Body of pancreas (tissue), 4 donors: Measurements from ENCODE around the gene MMP24OS. TPM values are rescaled to one million over a fixed set of nuclear protein-coding genes. Genes with fewer than 3 reads are reported as not detected.
A peak's percentile ranks its signal among the peaks of the same experiment; 100 is the strongest.
"Not testable (repeated sequence)": the region's sequence is repeated elsewhere in the genome, so short reads cannot be mapped to it uniquely, and the experiment has no call there.

Source experiments
- ATAC-seq: fragments of 150-250 bp; one replicate; pipeline ENCODE4 v1.9.1; 2016
- DNase-seq, 4 donors: peaks; one replicate each; pipeline ENCODE4 v3.0.0-alpha.2; 2019
- H3K27ac ChIP-seq, 4 donors: fragments of 200-600 bp; sonication (generic); 1 replicate in 3 of 4; 2 replicates in 1 of 4; pipeline versions ENCODE4 v1.5.1 to v1.6.1; 2016 to 2019; ENCODE audit warnings: mild to moderate bottlenecking in 1 of 4, mixed read lengths in 1 of 4, moderate library complexity in 1 of 4
- H3K27me3 ChIP-seq, 2 donors: fragments of 200-600 bp; sonication (generic); one replicate each; pipeline ENCODE4 v1.6.0; 2016; ENCODE audit warnings: mild to moderate bottlenecking in 1 of 2
- H3K36me3 ChIP-seq, 2 donors: fragments of 200-600 bp; sonication (generic); replicated peaks in 1 of 2; 2 replicates each; pipeline ENCODE4 v1.5.1; 2016; ENCODE audit warnings: low read depth in 2 of 2; ENCODE audit not compliant: insufficient read depth in 1 of 2
- H3K4me1 ChIP-seq: fragments of 200-600 bp; sonication (generic); one replicate; pipeline ENCODE4 v1.6.0; 2016
- H3K4me3 ChIP-seq, 2 donors: fragments of 200-600 bp; sonication (generic); 1 replicate in 1 of 2; 2 replicates in 1 of 2; pipeline ENCODE4 v1.5.1; 2016 to 2019
- H3K9me3 ChIP-seq, 3 donors: fragments of 200-600 bp; sonication (generic); 1 replicate in 2 of 3; 2 replicates in 1 of 3; pipeline ENCODE4 v1.5.1; 2016
- CTCF ChIP-seq, 7 experiments: fragments of 450-650 bp in 4 of 7; fragments of 200-600 bp in 3 of 7; sonication (generic) in 3 of 7; IDR thresholded peaks; one replicate each; pipeline ENCODE4 v1.5.1; 2016 to 2019; ENCODE audit warnings: antibody characterized with exemption in 7 of 7
- POLR2A ChIP-seq, 3 donors: fragments of 450-650 bp; IDR thresholded peaks; one replicate each; pipeline ENCODE4 v1.6.1; 2016; ENCODE audit warnings: antibody characterized with exemption in 3 of 3, mild to moderate bottlenecking in 2 of 3
- WGBS, 2 donors: methylation state at CpG; one replicate each; pipeline ENCODE4 v1.1.5; 2017; 5-methylcytosine and 5-hydroxymethylcytosine counted together
- intact Hi-C: fragments of 100-400 bp; cut with DNase I; formaldehyde crosslinking; loops from one replicate; pipeline ENCODE4 v1.15.1; 2023
- total RNA-seq, 2 donors: library from RNA; depleted of rRNA; stranded (reverse); fragments of >200 nt; gene quantifications; one replicate each; pipeline ENCODE4 v1.1.0, GENCODE V29; 2016

The MMP24OS gene
- total RNA-seq, 2 donors from 2014 or later: 20.4 to 27.5 TPM

- WGBS, 2 donors: 54 to 67% methylated on average over 6 of the region's 6 CpGs
- TF ChIP-seq CTCF (IDR thresholded peaks at IDR 0.05) (no peak), POLR2A (IDR thresholded peaks at IDR 0.05) (peak; percentile 9 to 53 (median 28))
- ATAC-seq: peak; percentile 94
- H3K4me3 ChIP-seq: no peak overlapping the region
- H3K36me3 ChIP-seq: no peaks in the 10 kb centered on the region
- peaks cover 17% of the 10 kb centered on the region for H3K4me1 ChIP-seq
- DNase-seq: peak; percentile 49 to 73 (median 58)
- no peaks in the 10 kb centered on the region for H3K9me3 ChIP-seq
- intact Hi-C loops: no loop called here
- no peaks in the 10 kb centered on the region for H3K27me3 ChIP-seq
- H3K27ac ChIP-seq: peak overlapping the region; percentile 17 to 74 (median 56)
These were observed 40.7 kb upstream of the MMP24OS start for GRCh38 chr20:35318502-35319157.

- no peaks in the 10 kb centered on the region for H3K27me3 ChIP-seq
- DNase-seq (no peak), ATAC-seq (no peak)
- H3K4me1 ChIP-seq: peaks cover 17% of the 10 kb centered on the region
- no peak for TF ChIP-seq CTCF (IDR thresholded peaks at IDR 0.05)
- no peak for TF ChIP-seq POLR2A (IDR thresholded peaks at IDR 0.05)
- no peaks in the 10 kb centered on the region for H3K36me3 ChIP-seq
- WGBS, 2 donors: 82 to 87% methylated on average over 5 of the region's 5 CpGs
- intact Hi-C loops: no loop called here
- peak overlapping the region; percentile 17 to 74 (median 56) for H3K27ac ChIP-seq
- no peak overlapping the region for H3K4me3 ChIP-seq
- H3K9me3 ChIP-seq: no peaks in the 10 kb centered on the region
These were observed 39.7 kb upstream of the MMP24OS start for GRCh38 chr20:35317416-35318210.

GRCh38 chr20:35316086-35316485, 38.2 kb upstream of the MMP24OS start:
- no peak overlapping the region for H3K4me3 ChIP-seq
- H3K4me1 ChIP-seq: peaks cover 17% of the 10 kb centered on the region
- no peaks in the 10 kb centered on the region for H3K36me3 ChIP-seq
- H3K27me3 ChIP-seq: no peaks in the 10 kb centered on the region
- no peaks in the 10 kb centered on the region for H3K9me3 ChIP-seq
- no peak for DNase-seq
- ATAC-seq: no peak
- 91 to 94% methylated on average over 2 of the region's 2 CpGs for WGBS, 2 donors
- H3K27ac ChIP-seq: no peak overlapping the region
- intact Hi-C loops: no loop called here
- no peak for TF ChIP-seq CTCF (IDR thresholded peaks at IDR 0.05)
- TF ChIP-seq POLR2A (IDR thresholded peaks at IDR 0.05): no peak

- H3K9me3 ChIP-seq, DNase-seq, intact Hi-C loops, H3K36me3 ChIP-seq, H3K27me3 ChIP-seq, ATAC-seq, H3K4me3 ChIP-seq, H3K27ac ChIP-seq: not testable (repeated sequence)
- H3K4me1 ChIP-seq: peaks cover 17% of the 10 kb centered on the region
- 87 to 95% methylated on average over 7 of the region's 7 CpGs for WGBS, 2 donors
These were observed 37.7 kb upstream of the MMP24OS start for GRCh38 chr20:35315632-35316020.

- no peak for DNase-seq
- ATAC-seq: no peak
- TF ChIP-seq POLR2A (IDR thresholded peaks at IDR 0.05): no peak
- no peak for TF ChIP-seq CTCF (IDR thresholded peaks at IDR 0.05)
- Histone ChIP-seq H3K4me1 (peaks cover 17% of the 10 kb centered on the region), H3K9me3 (no peaks in the 10 kb centered on the region), H3K27me3 (no peaks in the 10 kb centered on the region), H3K4me3 (no peak overlapping the region), H3K27ac (no peak overlapping the region), H3K36me3 (no peaks in the 10 kb centered on the region)
- WGBS, 2 donors: 74 to 79% methylated on average over 3 of the region's 3 CpGs
- intact Hi-C loops: no loop called here
These were observed 37.1 kb upstream of the MMP24OS start for GRCh38 chr20:35314816-35315631.
